WTC11 (cell line): Measurements from ENCODE around the gene TCHP.

Source experiments
- ATF2 ChIP-seq: sonication (generic); formaldehyde crosslinking; IDR thresholded peaks from 2 replicates; pipeline ENCODE4 v1.8.1; 2022; ENCODE audit warnings: low read depth, missing genetic modification reagents, borderline replicate concordance
- CTCF ChIP-seq: fragments of 200-600 bp; IDR thresholded peaks from 2 replicates; pipeline ENCODE4 v1.8.0; 2022; ENCODE audit warnings: antibody characterized with exemption
- ESRRA ChIP-seq: sonication (generic); formaldehyde crosslinking; IDR thresholded peaks from 2 replicates; pipeline ENCODE4 v1.8.1; 2022; ENCODE audit warnings: mild to moderate bottlenecking, missing genetic modification reagents, borderline replicate concordance
- ETV6 ChIP-seq: sonication (generic); formaldehyde crosslinking; IDR thresholded peaks from 2 replicates; pipeline ENCODE4 v1.8.1; 2022; ENCODE audit warnings: mild to moderate bottlenecking, missing genetic modification reagents
- FOXP1 ChIP-seq: sonication (generic); formaldehyde crosslinking; IDR thresholded peaks from 2 replicates; pipeline ENCODE4 v1.8.0; 2022; ENCODE audit warnings: missing genetic modification reagents, mild to moderate bottlenecking, moderate library complexity, borderline replicate concordance
- JUN ChIP-seq: sonication (generic); formaldehyde crosslinking; IDR thresholded peaks from 2 replicates; pipeline ENCODE4 v1.8.0; 2023; ENCODE audit warnings: mild to moderate bottlenecking, missing genetic modification reagents
- MAX ChIP-seq: sonication (generic); formaldehyde crosslinking; IDR thresholded peaks from 2 replicates; pipeline ENCODE4 v1.8.0; 2022; ENCODE audit warnings: mild to moderate bottlenecking, missing genetic modification reagents
- NFE2L1 ChIP-seq: sonication (generic); formaldehyde crosslinking; IDR thresholded peaks from 2 replicates; pipeline ENCODE4 v1.8.1; 2023; ENCODE audit warnings: missing genetic modification reagents
- ZNF532 ChIP-seq: fragments of 250-450 bp; sonication (Bioruptor Pico); IDR thresholded peaks from 2 replicates; pipeline ENCODE4 v1.9.0; 2021; ENCODE audit warnings: mild to moderate bottlenecking, borderline replicate concordance
- TF ChIP-seq, protein P1 (sequence below): sonication (generic); formaldehyde crosslinking; IDR thresholded peaks from 2 replicates; pipeline ENCODE4 v1.8.1; 2023; ENCODE audit warnings: mild to moderate bottlenecking, missing genetic modification reagents, moderate library complexity
- TF ChIP-seq, protein P2 (sequence below): sonication (generic); formaldehyde crosslinking; IDR thresholded peaks from 2 replicates; pipeline ENCODE4 v1.8.0; 2023; ENCODE audit warnings: missing genetic modification reagents
- TF ChIP-seq, protein P3 (sequence below): sonication (generic); formaldehyde crosslinking; IDR thresholded peaks from 2 replicates; pipeline ENCODE4 v1.8.0; 2022; ENCODE audit warnings: mild to moderate bottlenecking, missing genetic modification reagents

GRCh38 chr12:109860977-109861376 lies 39.1 kb upstream of the TCHP start:
- TF ChIP-seq CTCF (no peak), ETV6 (CRISPR knock-in tag) (no peak), NFE2L1 (CRISPR knock-in tag) (no peak), JUN (CRISPR knock-in tag) (no peak), ZNF532 (CRISPR knock-in tag) (no peak), MAX (no peak), FOXP1 (CRISPR knock-in tag) (no peak), ESRRA (CRISPR knock-in tag) (no peak), ATF2 (CRISPR knock-in tag) (no peak)
- TF ChIP-seq, protein P1, sequence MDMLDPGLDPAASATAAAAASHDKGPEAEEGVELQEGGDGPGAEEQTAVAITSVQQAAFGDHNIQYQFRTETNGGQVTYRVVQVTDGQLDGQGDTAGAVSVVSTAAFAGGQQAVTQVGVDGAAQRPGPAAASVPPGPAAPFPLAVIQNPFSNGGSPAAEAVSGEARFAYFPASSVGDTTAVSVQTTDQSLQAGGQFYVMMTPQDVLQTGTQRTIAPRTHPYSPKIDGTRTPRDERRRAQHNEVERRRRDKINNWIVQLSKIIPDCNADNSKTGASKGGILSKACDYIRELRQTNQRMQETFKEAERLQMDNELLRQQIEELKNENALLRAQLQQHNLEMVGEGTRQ (CRISPR knock-in tag) = no peak
- TF ChIP-seq, protein P2, sequence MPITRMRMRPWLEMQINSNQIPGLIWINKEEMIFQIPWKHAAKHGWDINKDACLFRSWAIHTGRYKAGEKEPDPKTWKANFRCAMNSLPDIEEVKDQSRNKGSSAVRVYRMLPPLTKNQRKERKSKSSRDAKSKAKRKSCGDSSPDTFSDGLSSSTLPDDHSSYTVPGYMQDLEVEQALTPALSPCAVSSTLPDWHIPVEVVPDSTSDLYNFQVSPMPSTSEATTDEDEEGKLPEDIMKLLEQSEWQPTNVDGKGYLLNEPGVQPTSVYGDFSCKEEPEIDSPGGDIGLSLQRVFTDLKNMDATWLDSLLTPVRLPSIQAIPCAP (CRISPR knock-in tag) = no peak
- TF ChIP-seq, protein P3, sequence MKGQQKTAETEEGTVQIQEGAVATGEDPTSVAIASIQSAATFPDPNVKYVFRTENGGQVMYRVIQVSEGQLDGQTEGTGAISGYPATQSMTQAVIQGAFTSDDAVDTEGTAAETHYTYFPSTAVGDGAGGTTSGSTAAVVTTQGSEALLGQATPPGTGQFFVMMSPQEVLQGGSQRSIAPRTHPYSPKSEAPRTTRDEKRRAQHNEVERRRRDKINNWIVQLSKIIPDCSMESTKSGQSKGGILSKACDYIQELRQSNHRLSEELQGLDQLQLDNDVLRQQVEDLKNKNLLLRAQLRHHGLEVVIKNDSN (CRISPR knock-in tag) = no peak
